ENCODE results near the gene TRABD. TPM values are rescaled to one million over a fixed set of nuclear protein-coding genes. Genes with fewer than 3 reads are reported as not detected.

TRABD gene
- total RNA-seq, 1 donor from 2014 or later = 35.7 TPM

DNA sequence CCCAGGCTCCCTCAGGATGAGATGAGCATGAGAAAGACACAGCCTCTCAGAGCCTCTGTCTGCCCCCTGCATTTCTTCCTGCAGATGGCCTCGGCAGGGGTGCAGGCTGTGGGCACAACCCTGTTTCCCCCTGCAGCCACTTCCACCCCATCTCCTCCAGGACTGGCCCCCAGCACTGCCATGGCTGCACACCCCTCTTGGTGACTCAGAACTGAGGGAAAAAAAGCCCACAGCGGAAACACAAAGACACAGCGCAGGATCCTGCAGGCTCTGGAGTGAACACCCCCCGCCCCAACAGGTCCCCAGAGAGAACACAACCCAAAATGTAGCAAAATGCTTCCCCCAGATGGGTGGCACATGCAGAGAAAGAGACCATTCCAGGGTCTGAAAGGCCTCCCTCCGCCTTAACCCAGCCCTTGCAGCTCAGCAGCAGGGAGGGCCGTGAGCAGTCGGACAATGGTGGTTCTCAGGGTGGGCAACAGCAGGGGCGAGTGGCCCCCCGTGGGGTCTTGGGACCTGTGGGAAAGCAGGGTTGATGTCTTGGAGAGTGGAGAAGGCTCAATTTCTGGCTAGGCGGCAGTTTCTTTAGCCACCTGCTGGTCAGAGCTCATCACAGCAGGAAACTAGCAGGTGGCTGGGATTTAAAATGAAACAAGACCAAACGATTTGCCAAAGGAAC, 51.2 kb downstream of the TRABD start:
- H3K79me2 ChIP-seq (ENCODE audit: insufficient read depth, low read length) = peaks cover 80% of the 10 kb centered on the region
- H3K9me3 Mint-ChIP-seq (ENCODE audit: unreplicated experiment) = no peaks in the 10 kb centered on the region
- DNase-seq (ENCODE audit: low read depth) = no peak
- H3K36me3 ChIP-seq (ENCODE audit: insufficient read depth, low read length) = no peaks in the 10 kb centered on the region
- peaks cover 7% of the 10 kb centered on the region for H3K4me1 Mint-ChIP-seq (ENCODE audit: low read depth, unreplicated experiment)
- no peak overlapping the region for H3K4me2 ChIP-seq (ENCODE audit: low read length)
- no peaks in the 10 kb centered on the region for H3K27me3 ChIP-seq (ENCODE audit: insufficient read depth, low read length)
- no peak overlapping the region for H3K4me3 ChIP-seq (ENCODE audit: insufficient read depth, low read depth, low read length)
- H3K36me3 Mint-ChIP-seq (ENCODE audit: low read depth, unreplicated experiment) = peaks cover 6% of the 10 kb centered on the region
- TF ChIP-seq CTCF (IDR thresholded peaks at IDR 0.05; ENCODE audit: insufficient read depth, low read depth, low read length) = peak; percentile 51
- TF ChIP-seq EZH2 (IDR thresholded peaks at IDR 0.05; ENCODE audit: insufficient read depth, low read length) = no peak
- no peak overlapping the region for H3K9ac ChIP-seq (ENCODE audit: low read length)
- H3K4me1 ChIP-seq (ENCODE audit: insufficient read depth, low read length) = no peaks in the 10 kb centered on the region
- no peak overlapping the region for H3K27ac ChIP-seq (ENCODE audit: low read depth, low read length)
- H3K27ac Mint-ChIP-seq (ENCODE audit: unreplicated experiment) = no peak overlapping the region
- H3K9me3 ChIP-seq (ENCODE audit: insufficient read depth, low read depth, low read length) = peaks cover 4% of the 10 kb centered on the region
- no peaks in the 10 kb centered on the region for H3K27me3 Mint-ChIP-seq (ENCODE audit: low read depth, unreplicated experiment)
- no peak overlapping the region for H3K4me3 Mint-ChIP-seq (ENCODE audit: unreplicated experiment)
- no peak for FAIRE-seq
- H2AFZ ChIP-seq (ENCODE audit: low read depth, low read length) = no peak overlapping the region
- peaks cover 74% of the 10 kb centered on the region for H4K20me1 ChIP-seq (ENCODE audit: insufficient read depth, low read length)

DNA sequence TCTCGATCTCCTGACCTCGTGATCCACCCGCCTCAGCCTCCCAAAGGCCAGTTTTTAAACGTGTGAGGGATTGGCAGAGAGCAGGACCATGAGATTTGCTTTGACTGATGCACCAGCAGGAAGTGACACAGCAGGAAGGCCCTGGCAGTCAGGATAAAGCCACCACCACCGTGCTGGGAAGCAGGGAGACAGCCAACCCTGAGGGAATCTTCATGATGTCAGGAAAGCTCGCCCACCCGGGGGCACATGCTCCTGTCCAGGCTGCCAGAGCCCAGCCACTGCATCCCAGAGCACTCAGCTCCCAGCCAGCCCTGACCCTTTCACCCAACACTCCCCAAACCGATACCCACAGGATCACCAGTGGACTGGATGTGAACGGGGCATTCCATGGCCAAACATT, 53.0 kb downstream of the TRABD start:
- peaks cover 88% of the 10 kb centered on the region for H3K79me2 ChIP-seq (ENCODE audit: insufficient read depth, low read length)

More for the DNA sequence above, 53.0 kb downstream of the TRABD start:
- no peaks in the 10 kb centered on the region for H3K27me3 ChIP-seq (ENCODE audit: insufficient read depth, low read length)
- H4K20me1 ChIP-seq (ENCODE audit: insufficient read depth, low read length) = peaks cover 84% of the 10 kb centered on the region
- Mint-ChIP-seq H3K4me1 (ENCODE audit: low read depth, unreplicated experiment) (peaks cover 14% of the 10 kb centered on the region), H3K4me3 (ENCODE audit: unreplicated experiment) (no peak overlapping the region), H3K36me3 (ENCODE audit: low read depth, unreplicated experiment) (peaks cover 8% of the 10 kb centered on the region), H3K9me3 (ENCODE audit: unreplicated experiment) (no peaks in the 10 kb centered on the region), H3K27ac (ENCODE audit: unreplicated experiment) (no peak overlapping the region), H3K27me3 (ENCODE audit: low read depth, unreplicated experiment) (no peaks in the 10 kb centered on the region)
- H3K4me1 ChIP-seq (ENCODE audit: insufficient read depth, low read length) = peaks cover 11% of the 10 kb centered on the region
- no peak overlapping the region for H3K4me3 ChIP-seq (ENCODE audit: insufficient read depth, low read depth, low read length)
- no peak for FAIRE-seq
- no peak for DNase-seq (ENCODE audit: low read depth)
- H3K4me2 ChIP-seq (ENCODE audit: low read length) = no peak overlapping the region
- no peak overlapping the region for H2AFZ ChIP-seq (ENCODE audit: low read depth, low read length)
- peaks cover 4% of the 10 kb centered on the region for H3K9me3 ChIP-seq (ENCODE audit: insufficient read depth, low read depth, low read length)
- no peaks in the 10 kb centered on the region for H3K36me3 ChIP-seq (ENCODE audit: insufficient read depth, low read length)
- H3K9ac ChIP-seq (ENCODE audit: low read length) = no peak overlapping the region
- TF ChIP-seq CTCF (IDR thresholded peaks at IDR 0.05; ENCODE audit: insufficient read depth, low read depth, low read length) (no peak), EZH2 (IDR thresholded peaks at IDR 0.05; ENCODE audit: insufficient read depth, low read length) (no peak)
- H3K27ac ChIP-seq (ENCODE audit: low read depth, low read length) = no peak overlapping the region
